Ascending aorta (tissue), 2 donors: ENCODE measurements around the gene RALGAPA2. TPM values are rescaled to one million over a fixed set of nuclear protein-coding genes. Genes with fewer than 3 reads are reported as not detected.

Experiments
- DNase-seq, 2 donors: peaks; one replicate each; pipeline ENCODE4 v3.0.0-alpha.2; 2019; ENCODE audit warnings: low spot score in 2 of 2
- H3K27ac ChIP-seq, 2 donors: fragments of 200-600 bp; sonication (generic); one replicate each; pipeline ENCODE4 v1.5.1; 2016 to 2017; ENCODE audit warnings: mild to moderate bottlenecking in 1 of 2
- H3K27me3 ChIP-seq: fragments of 200-600 bp; sonication (generic); one replicate; pipeline ENCODE4 v1.5.1; 2017
- H3K36me3 ChIP-seq, 2 donors: fragments of 200-600 bp; sonication (generic); one replicate each; pipeline ENCODE4 v1.5.1; 2016
- H3K4me1 ChIP-seq, 2 donors: fragments of 200-600 bp; sonication (generic); one replicate each; pipeline ENCODE4 v1.5.1; 2016 to 2017; ENCODE audit warnings: mild to moderate bottlenecking in 1 of 2
- H3K4me3 ChIP-seq, 2 donors: fragments of 200-600 bp; sonication (generic); one replicate each; pipeline ENCODE4 v1.5.1; 2016 to 2017; ENCODE audit warnings: mild to moderate bottlenecking in 1 of 2
- H3K9me3 ChIP-seq, 2 donors: fragments of 200-600 bp; sonication (generic); one replicate each; pipeline ENCODE4 v1.5.1; 2016
- intact Hi-C: fragments of 100-400 bp; cut with DNase I; formaldehyde crosslinking; loops from one replicate; pipeline ENCODE4 v1.15.1; 2023
- total RNA-seq: library from RNA; depleted of rRNA; stranded (reverse); fragments of >200 nt; gene quantifications from one replicate; pipeline ENCODE4 v1.1.0, GENCODE V29; 2016
- TF ChIP-seq, protein P1 (sequence below), 3 experiments: fragments of 200-600 bp in 2 of 3; fragments of 450-650 bp in 1 of 3; sonication (generic) in 2 of 3; IDR thresholded peaks; one replicate each; pipeline ENCODE4 v1.5.1; 2016 to 2019; ENCODE audit warnings: antibody characterized with exemption in 3 of 3, mild to moderate bottlenecking in 1 of 3, moderate library complexity in 1 of 3

Gene RALGAPA2
- total RNA-seq, 1 donor from 2014 or later: 68.9 TPM

DNA sequence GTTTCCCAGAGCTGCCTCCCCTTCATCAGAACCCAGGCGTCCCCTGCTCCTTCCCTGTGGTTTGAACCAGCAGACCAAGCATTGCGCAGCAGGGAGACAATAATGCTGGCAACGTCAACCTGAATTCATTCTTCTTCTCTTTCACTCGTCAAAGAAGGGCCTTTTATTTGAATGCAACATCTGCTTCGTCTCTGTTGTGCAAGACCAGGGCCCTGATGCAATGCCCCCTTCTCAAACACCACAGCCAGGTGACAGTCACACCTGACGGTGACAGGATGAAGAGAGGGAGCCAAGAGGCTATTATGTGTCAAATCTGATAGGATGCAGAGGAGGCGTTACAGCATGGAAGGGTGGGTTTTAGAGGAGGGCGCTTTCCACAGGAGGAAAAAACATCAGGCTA, 336.6 kb downstream of the RALGAPA2 start:
- intact Hi-C loops: no loop called here
- H3K27me3 ChIP-seq: no peaks in the 10 kb centered on the region

DNA sequence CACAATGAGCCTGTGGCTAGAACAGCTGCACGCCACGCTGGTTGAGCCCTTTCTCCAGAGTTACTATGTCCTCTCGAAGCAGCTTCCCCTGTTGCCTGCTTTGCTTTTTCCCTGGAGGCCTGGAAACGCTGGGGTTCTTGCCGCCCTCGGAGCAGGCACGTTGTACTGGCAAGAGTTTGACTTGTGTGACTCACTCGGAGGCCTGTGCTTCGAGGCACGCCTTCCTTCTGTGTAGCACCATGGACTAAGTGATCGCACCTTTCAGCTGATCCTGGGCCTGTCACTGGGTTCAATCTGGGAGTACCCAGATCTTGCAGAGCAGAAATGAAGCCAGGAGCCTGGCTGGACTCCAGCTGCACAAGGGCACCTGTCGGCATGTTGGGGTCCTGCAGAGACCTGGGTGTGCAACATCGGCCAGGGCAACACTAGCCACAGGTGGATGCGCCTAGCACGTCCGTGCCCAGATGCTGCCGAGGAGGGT, 339.3 kb downstream of the RALGAPA2 start:
- Histone ChIP-seq H3K27me3 (no peaks in the 10 kb centered on the region), H3K4me3 (no peak overlapping the region), H3K4me1 (peaks cover 4% of the 10 kb centered on the region in 2 donors), H3K36me3 (no peaks in the 10 kb centered on the region), H3K9me3 (no peaks in the 10 kb centered on the region), H3K27ac (no peak overlapping the region)
- DNase-seq: no peak
- intact Hi-C loops: no loop called here
- TF ChIP-seq, protein P1, sequence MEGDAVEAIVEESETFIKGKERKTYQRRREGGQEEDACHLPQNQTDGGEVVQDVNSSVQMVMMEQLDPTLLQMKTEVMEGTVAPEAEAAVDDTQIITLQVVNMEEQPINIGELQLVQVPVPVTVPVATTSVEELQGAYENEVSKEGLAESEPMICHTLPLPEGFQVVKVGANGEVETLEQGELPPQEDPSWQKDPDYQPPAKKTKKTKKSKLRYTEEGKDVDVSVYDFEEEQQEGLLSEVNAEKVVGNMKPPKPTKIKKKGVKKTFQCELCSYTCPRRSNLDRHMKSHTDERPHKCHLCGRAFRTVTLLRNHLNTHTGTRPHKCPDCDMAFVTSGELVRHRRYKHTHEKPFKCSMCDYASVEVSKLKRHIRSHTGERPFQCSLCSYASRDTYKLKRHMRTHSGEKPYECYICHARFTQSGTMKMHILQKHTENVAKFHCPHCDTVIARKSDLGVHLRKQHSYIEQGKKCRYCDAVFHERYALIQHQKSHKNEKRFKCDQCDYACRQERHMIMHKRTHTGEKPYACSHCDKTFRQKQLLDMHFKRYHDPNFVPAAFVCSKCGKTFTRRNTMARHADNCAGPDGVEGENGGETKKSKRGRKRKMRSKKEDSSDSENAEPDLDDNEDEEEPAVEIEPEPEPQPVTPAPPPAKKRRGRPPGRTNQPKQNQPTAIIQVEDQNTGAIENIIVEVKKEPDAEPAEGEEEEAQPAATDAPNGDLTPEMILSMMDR (IDR thresholded peaks at IDR 0.05): no peak

More for the DNA sequence above, 336.6 kb downstream of the RALGAPA2 start:
- Histone ChIP-seq H3K36me3 (no peaks in the 10 kb centered on the region), H3K4me1 (no peaks in the 10 kb centered on the region), H3K9me3 (no peaks in the 10 kb centered on the region), H3K4me3 (no peak overlapping the region), H3K27ac (no peak overlapping the region)
- no peak for DNase-seq
- TF ChIP-seq, protein P1 (IDR thresholded peaks at IDR 0.05): no peak

DNA sequence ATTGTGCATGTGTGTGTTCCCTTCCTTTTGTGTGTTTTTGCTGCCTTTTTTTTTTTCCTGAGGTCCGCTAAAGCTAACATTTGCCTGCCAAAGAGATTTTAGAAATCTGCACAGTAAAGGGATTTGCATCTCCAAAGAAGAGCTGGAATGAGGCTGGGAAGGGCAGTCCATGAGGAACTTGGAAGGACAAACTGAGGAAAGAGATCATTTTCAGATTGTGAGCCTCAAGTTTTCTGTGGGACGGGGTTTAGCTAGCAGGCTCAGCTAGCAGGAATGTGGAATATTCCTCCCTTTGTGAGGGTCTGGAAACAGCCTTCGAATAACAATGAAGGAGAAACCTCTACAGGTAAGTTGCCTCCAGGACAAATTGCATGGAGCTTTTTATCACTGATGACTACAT, 340.8 kb downstream of the RALGAPA2 start:
- no peaks in the 10 kb centered on the region for H3K9me3 ChIP-seq
- DNase-seq: no peak
- peaks cover 7 to 11% of the 10 kb centered on the region in 2 donors for H3K4me1 ChIP-seq
- intact Hi-C loops: no loop called here
- no peak overlapping the region for H3K27ac ChIP-seq
- no peaks in the 10 kb centered on the region for H3K36me3 ChIP-seq
- TF ChIP-seq, protein P1 (IDR thresholded peaks at IDR 0.05): no peak
- H3K4me3 ChIP-seq: no peak overlapping the region
- peaks cover 4% of the 10 kb centered on the region for H3K27me3 ChIP-seq

DNA sequence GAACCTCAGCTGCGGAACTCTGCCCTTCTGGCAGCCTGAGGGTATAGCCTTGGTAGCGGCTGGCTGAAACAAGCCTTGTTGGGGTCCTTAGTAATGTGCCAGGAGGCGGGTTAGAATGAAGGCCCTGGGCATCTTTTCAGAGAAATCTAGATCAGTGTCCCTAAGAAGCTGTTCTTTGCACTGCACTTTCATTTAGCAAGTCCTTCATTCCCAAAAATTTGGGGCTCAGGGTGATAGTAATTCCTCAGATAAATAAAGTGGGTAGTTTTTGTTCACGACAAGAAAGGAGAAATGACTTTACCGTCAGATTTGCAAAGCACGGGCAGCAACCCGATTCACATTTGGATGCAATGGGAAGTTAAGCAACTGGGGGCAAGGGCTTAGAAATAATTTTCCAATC, 341.4 kb downstream of the RALGAPA2 start:
- Histone ChIP-seq H3K36me3 (no peaks in the 10 kb centered on the region), H3K4me1 (peaks cover 7 to 11% of the 10 kb centered on the region in 2 donors), H3K9me3 (no peaks in the 10 kb centered on the region), H3K27me3 (peaks cover 4% of the 10 kb centered on the region), H3K4me3 (no peak overlapping the region), H3K27ac (no peak overlapping the region)
- intact Hi-C loops: no loop called here
- no peak for DNase-seq
- TF ChIP-seq, protein P1 (IDR thresholded peaks at IDR 0.05): no peak

DNA sequence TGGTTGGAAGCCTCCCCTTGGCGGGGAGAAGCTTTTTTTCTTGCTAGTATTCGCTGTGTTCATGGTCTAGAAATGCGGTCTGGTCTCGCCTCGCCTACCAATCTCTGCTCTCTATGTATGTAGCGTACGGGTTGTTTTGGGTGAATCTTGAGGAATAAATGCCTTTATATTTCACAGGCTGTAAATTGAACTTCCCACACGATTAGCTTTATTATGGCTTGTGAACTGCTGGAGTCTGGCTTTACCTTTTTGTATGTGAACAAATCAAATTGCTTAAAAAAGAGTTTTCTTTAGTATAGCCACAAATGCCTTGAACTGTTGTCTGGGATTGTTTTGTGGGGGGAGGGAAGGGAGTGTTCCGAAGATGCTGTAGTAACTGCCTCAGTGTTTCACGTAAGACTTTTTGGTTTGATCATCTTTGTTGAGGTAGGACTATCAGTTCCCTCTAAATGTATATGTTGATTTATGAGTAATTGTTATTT, 342.3 kb downstream of the RALGAPA2 start:
- Histone ChIP-seq H3K36me3 (no peaks in the 10 kb centered on the region), H3K27ac (no peak overlapping the region), H3K4me3 (no peak overlapping the region), H3K4me1 (peaks cover 7 to 11% of the 10 kb centered on the region in 2 donors), H3K27me3 (peaks cover 9% of the 10 kb centered on the region), H3K9me3 (no peaks in the 10 kb centered on the region)
- no peak for DNase-seq
- TF ChIP-seq, protein P1 (IDR thresholded peaks at IDR 0.05): no peak
- intact Hi-C loops: no loop called here
